ENCODE measurements around the gene CDH13.

GRCh38 chr16:83552228-83552627 lies 925.5 kb downstream of the CDH13 start:
- no peak for TF ChIP-seq CTCF (conservative IDR thresholded peaks at IDR 0.05; ENCODE audit: low read depth, low read length)
- TF ChIP-seq EZH2 (IDR thresholded peaks at IDR 0.05; ENCODE audit: borderline replicate concordance, low read depth, low read length, poor library complexity, severe bottlenecking): no peak

Data from A673 (cell line).